HG02938 (cell line): Measurements from ENCODE around the gene HSDL2.
A peak's percentile ranks its signal among the peaks of the same experiment; 100 is the strongest.

Experiments used
- ATAC-seq: cut with Tn5 transposase; IDR thresholded peaks from one replicate; pipeline ENCODE4 v1.9.1; 2021; ENCODE audit warnings: mild to moderate bottlenecking, moderate library complexity; ENCODE audit not compliant: unreplicated experiment

HSDL2 gene

GRCh38 chr9:112443636-112444035 lies 63.7 kb downstream of the HSDL2 start:
- ATAC-seq: no peak

DNA sequence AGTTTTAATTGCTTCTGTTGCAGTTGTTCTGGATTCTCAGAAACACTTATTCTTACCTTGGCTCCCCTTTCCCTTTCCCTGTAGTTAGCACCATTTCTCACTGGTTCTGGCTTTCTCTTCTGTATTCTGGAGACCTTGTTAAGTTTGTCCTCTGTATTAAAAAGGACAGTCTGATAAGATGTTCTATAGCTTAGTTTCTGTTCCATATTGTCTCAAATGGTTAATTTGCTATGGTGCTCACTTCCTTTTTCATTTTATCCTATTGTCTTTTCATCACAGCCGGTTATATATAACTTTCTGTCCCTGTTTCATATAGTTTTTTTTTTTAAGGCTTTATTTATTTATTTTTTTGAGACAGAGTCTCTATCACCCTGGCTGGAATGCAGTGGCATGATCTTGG lies 65.3 kb downstream of the HSDL2 start:
- no peak for ATAC-seq

DNA sequence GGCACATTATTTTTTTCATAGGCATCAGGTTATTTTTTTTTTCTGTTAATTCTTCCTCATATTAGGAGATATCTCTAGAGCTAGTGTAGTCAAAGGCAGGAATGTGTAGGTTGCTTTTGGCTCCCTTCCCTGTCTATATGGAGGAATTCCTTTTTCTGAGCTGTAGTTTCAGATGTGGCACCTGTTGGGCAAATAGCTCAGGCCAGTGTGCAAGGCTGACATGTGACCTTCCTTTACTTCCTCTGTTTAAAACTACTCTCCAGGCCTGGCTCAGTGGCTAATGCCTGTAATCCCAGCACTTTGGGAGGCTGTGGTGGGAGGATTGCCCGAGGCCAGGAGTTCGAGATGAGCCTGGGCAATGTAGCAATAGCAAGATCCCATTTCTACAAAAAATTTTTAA lies 66.2 kb downstream of the HSDL2 start:
- ATAC-seq: no peak

DNA sequence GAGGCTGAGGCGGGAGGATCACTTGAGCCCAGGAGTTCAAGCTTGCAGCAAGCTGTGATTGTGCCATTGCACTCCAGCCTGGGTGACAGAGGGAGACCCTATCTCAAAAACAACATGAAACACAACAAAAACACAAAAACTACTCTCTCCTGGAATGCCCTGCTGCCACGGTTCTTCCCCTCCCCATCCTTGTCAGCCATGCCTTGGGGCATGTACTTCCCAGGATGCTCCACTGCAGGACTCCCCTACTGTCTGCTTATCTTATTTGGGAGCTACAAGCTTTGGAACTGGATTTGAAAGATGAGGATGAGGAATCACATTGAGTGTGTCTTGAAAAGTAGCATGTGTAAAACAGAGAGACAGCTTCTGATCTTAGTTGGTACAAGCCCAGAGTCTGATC lies 66.6 kb downstream of the HSDL2 start:
- ATAC-seq: no peak

- ATAC-seq: no peak
Observed at GRCh38 chr9:112447283-112447761, 67.4 kb downstream of the HSDL2 start.

GRCh38 chr9:112462855-112463254 lies 82.9 kb downstream of the HSDL2 start:
- ATAC-seq: no peak

GRCh38 chr9:112465352-112465751 lies 85.4 kb downstream of the HSDL2 start:
- ATAC-seq: no peak

GRCh38 chr9:112472996-112473395 lies 93.1 kb downstream of the HSDL2 start:
- ATAC-seq: no peak

GRCh38 chr9:112473986-112474385 lies 94.1 kb downstream of the HSDL2 start:
- no peak for ATAC-seq

GRCh38 chr9:112475318-112475717 lies 95.4 kb downstream of the HSDL2 start:
- ATAC-seq: no peak

DNA sequence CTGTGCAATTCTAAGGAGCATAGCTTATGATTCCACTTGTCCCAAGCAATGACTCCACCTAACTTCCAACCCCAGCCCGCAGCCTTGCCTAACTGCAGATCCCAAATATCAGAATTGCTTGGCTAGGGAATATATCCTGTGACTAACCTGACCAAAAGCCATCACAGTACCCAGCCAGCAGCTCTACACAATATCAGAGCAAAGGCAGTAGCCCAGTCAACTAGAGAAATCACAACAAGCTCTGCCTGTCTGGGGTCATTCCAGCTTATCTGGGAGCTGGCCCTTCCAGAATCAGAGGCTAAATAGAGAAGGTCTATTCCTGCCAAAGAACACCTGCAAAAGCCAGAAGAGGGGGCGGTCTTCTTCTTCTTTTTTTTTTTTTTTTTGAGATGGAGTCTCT lies 97.4 kb downstream of the HSDL2 start:
- no peak for ATAC-seq

GRCh38 chr9:112479221-112479620 lies 99.3 kb downstream of the HSDL2 start:
- no peak for ATAC-seq

DNA sequence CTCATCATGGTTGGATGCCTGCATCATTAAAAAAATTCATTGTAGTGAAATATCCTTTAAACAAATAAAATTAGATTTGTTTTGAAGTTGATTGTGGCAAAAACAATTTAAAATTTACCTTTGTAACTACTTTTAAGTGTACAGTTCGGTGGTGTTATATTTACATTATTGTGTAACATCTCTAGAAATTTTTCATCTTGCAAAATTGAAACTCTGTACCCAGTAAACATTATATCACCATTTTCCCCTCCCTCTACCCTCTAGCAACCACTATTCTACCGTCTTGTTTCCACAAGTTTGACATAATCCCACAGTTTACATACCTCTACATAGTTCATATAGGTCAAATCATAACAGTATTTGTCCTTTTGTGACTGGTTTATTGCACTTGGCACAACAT lies 104.7 kb downstream of the HSDL2 start:
- ATAC-seq: no peak

GRCh38 chr9:112485574-112485973 lies 105.7 kb downstream of the HSDL2 start:
- ATAC-seq: no peak

DNA sequence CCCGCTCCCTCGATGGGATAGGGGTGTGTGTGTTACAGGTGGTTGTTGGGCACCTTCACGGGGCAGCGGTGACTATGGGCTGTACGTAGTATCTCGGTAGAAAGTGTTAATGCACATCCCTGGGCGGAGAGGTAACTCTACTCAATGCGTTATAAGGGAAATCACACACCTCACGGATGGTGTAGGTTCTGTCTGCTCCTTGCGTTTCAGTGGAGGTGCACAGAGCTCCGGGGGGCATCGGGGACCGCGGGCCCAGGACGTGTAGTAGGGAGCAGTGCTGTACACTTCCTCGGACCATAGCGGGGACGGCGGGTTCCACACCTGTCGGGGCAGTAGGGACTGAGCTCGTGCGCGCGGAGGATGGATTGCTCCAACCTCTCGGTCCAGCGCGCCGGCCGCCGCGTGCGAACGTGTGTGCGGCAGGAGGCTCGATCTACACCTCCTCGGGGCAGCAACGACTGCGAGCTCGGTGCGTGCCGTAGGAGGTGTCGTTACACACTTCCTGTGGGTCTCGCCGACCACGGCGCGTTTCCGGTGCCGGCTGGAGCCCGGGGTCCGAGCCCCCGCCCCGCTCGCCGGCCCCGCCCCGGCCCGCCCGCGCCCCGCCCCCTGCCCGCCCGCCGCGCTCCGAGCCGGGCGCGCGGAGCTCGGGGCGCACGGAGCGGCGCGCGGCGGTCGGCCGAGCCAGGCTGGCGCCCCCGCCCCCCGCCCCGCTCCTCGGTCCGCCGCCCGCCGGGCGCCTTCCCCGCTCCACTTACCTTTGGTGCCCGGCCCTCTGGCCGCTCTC lies 106.5 kb downstream of the HSDL2 start, which contains the start of gene KIAA1958:
Gene KIAA1958, plus strand, starts transcription at position 607 of the 787 bp plus-strand sequence. CDS start 87,254 bp downstream, outside the sequence.
- peak; percentile 80 for ATAC-seq

GRCh38 chr9:112487008-112487798 lies 107.3 kb downstream of the HSDL2 start:
- ATAC-seq: peak; percentile 38

DNA sequence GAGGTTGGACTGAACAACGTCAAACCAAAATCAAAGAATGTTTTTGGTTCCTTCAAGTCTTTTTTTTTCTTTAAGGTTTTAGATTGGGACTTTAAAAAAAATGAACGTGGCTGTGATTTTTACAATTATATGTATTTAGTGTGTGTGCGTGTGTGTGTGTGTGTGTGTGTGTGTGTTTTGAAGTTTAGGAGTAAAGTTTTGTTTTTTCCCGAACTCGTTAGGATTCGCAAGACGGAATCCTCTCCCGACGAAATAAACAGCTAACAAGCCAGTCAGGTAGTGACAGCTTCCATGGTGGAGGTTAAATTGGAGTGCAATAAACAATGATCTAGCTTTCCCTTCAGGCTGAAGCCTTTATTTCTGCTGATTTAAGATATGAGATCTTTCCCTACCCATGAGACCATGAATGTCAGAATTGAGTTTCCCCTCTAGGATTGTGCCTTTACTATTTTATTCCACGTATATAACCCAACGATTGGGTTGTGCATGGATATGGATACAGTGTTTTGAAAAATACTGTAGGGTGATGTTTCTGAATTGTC lies 108.0 kb downstream of the HSDL2 start:
- ATAC-seq: no peak

- ATAC-seq: no peak
Observed at GRCh38 chr9:112489039-112489546, 109.2 kb downstream of the HSDL2 start.

GRCh38 chr9:112489876-112490666 lies 110.2 kb downstream of the HSDL2 start:
- no peak for ATAC-seq

DNA sequence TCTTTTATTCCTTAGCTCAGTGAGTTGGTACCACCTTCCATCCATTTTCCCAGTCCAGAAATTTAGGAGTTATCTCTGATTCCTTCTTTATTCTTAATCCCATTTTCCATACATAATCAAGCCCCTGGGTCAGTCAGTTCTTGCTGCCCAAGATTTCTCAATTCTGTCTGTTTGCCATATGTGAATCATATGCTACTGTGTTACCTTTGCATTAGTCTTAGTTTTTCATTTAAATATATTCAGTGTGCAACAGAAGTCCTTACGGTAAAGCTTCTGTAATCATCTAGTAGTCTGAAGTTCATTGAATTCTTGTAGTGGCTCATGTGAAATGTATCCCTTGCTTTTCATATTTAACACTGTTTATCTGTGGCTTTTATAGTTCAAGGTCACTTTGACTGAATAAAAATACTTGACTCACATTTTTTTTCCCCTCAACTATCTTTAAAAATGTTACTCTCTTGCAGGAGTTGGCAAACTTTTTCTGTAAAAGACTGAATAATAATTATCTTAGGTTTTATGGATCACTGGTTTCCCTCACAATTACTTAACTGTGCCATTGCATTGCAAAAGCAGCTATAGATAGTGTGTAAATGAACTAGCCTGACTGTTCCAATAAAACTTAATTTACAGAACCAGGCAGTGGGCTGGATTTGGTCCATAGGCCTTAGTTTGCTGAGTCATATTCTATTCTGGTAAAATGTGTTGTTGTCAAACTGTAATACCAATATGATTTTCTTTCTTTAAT lies 113.7 kb downstream of the HSDL2 start:
- no peak for ATAC-seq
